ENCODE results near the gene IP6K1.

The IP6K1 gene

DNA sequence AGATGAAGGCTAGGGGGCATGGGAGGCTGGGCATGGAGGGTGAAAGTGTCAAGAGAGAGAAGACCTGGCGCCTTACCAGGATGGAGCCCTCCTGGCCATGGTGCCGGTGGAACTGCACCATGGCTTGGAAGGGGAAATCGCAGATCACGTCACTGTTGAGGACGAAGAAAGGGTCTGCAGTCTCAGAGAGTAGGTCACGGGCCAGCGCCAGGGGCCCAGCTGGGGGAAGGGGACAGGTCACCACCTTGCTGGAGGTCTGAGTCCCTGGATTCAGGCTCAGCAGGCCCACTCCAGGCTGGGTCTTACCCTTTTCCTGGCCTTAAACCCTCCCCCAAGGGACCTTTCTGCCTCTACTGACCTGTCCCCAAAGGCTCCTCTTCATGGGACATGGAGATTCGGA, 63.4 kb downstream of the IP6K1 start:
- Histone ChIP-seq H3K4me3 (ENCODE audit: low read length, poor library complexity, severe bottlenecking) (peak overlapping the region; percentile 89), H2AFZ (ENCODE audit: low read length) (no peak overlapping the region), H3F3A (ENCODE audit: low read depth) (no peaks in the 10 kb centered on the region), H3K9ac (ENCODE audit: low read depth, low read length, poor library complexity, severe bottlenecking) (peak overlapping the region; percentile 95), H3K9me3 (ENCODE audit: insufficient read depth, low read depth, low read length) (no peaks in the 10 kb centered on the region), H4K20me1 (ENCODE audit: insufficient read depth, low read length, poor library complexity, severe bottlenecking) (peaks cover 14% of the 10 kb centered on the region), H3K4me2 (ENCODE audit: low read depth, low read length, poor library complexity, severe bottlenecking) (peak overlapping the region; percentile 88), H3K79me2 (ENCODE audit: insufficient read depth, low read length) (peaks cover 19% of the 10 kb centered on the region), H3K9me2 (replicated peaks; ENCODE audit: low read depth, low read length) (no peaks in the 10 kb centered on the region), H3K27me3 (ENCODE audit: insufficient read depth, low read length, poor library complexity, severe bottlenecking) (no peaks in the 10 kb centered on the region), H3K4me1 (ENCODE audit: insufficient read depth, low read length, poor library complexity, severe bottlenecking) (peaks cover 17% of the 10 kb centered on the region), H3K36me3 (ENCODE audit: insufficient read depth, low read length) (peaks cover 26% of the 10 kb centered on the region; the same call in 1 of the 2 replicates)
- TF ChIP-seq, protein P1, sequence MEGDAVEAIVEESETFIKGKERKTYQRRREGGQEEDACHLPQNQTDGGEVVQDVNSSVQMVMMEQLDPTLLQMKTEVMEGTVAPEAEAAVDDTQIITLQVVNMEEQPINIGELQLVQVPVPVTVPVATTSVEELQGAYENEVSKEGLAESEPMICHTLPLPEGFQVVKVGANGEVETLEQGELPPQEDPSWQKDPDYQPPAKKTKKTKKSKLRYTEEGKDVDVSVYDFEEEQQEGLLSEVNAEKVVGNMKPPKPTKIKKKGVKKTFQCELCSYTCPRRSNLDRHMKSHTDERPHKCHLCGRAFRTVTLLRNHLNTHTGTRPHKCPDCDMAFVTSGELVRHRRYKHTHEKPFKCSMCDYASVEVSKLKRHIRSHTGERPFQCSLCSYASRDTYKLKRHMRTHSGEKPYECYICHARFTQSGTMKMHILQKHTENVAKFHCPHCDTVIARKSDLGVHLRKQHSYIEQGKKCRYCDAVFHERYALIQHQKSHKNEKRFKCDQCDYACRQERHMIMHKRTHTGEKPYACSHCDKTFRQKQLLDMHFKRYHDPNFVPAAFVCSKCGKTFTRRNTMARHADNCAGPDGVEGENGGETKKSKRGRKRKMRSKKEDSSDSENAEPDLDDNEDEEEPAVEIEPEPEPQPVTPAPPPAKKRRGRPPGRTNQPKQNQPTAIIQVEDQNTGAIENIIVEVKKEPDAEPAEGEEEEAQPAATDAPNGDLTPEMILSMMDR (conservative IDR thresholded peaks at IDR 0.05; ENCODE audit: low read length), result no peak
- TF ChIP-seq EZH2phosphoT487 (IDR thresholded peaks at IDR 0.05; ENCODE audit: borderline replicate concordance), result no peak

DNA sequence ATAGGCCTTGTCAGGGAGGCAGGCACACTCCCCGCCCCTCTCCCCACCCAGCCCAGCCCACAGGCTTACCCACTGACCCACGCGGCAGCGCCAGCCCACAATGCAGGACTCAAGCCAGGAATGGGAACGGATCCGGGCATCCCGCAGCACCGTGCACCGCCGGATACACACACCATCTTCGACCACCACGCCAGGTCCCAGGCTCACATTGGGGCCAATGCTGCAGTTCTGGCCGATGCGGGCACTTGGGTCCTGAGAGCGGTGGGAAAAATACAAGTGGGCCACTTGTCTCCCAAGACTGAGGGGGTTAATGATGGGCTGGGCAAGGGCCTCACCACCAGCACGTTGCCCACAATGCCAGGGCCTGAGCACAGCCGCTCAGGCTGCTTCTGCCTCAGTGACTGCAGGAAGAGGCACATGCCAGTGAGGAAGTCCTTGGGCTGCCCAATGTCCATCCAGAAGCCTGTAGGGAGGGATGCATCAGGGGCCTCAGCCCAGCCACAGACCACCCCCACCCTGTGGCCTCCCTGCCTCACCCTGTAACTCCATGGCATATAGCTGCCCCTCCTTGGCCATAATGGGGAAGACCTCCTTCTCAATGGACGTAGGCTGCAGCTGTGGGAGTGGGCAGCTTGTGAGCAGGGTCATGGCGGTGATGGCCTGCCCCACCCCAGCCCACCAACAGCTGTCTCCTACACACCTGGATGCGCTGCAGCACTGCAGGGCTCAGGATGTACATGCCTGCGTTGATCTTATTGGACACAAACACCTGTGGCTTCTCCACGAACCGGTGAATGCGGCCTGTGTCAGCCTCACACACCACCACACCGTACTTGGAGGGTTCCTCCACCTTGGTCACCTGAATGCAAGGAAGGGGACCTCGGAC, 64.2 kb downstream of the IP6K1 start:
- Histone ChIP-seq H3K9me3 (ENCODE audit: insufficient read depth, low read depth, low read length) (no peaks in the 10 kb centered on the region), H4K20me1 (ENCODE audit: insufficient read depth, low read length, poor library complexity, severe bottlenecking) (peaks cover 14% of the 10 kb centered on the region), H3K4me3 (ENCODE audit: low read length, poor library complexity, severe bottlenecking) (peak overlapping the region; percentile 89), H3K79me2 (ENCODE audit: insufficient read depth, low read length) (peaks cover 19% of the 10 kb centered on the region), H3K9me2 (replicated peaks; ENCODE audit: low read depth, low read length) (no peaks in the 10 kb centered on the region), H3K4me1 (ENCODE audit: insufficient read depth, low read length, poor library complexity, severe bottlenecking) (peaks cover 17% of the 10 kb centered on the region), H2AFZ (ENCODE audit: low read length) (no peak overlapping the region), H3K27me3 (ENCODE audit: insufficient read depth, low read length, poor library complexity, severe bottlenecking) (no peaks in the 10 kb centered on the region), H3F3A (ENCODE audit: low read depth) (no peaks in the 10 kb centered on the region), H3K9ac (ENCODE audit: low read depth, low read length, poor library complexity, severe bottlenecking) (peak overlapping the region; percentile 95), H3K36me3 (ENCODE audit: insufficient read depth, low read length) (peaks cover 18% of the 10 kb centered on the region; the same call in 1 of the 2 replicates), H3K4me2 (ENCODE audit: low read depth, low read length, poor library complexity, severe bottlenecking) (peak overlapping the region; percentile 88)
- TF ChIP-seq, protein P1 (conservative IDR thresholded peaks at IDR 0.05; ENCODE audit: low read length), result no peak
- no peak for TF ChIP-seq EZH2phosphoT487 (IDR thresholded peaks at IDR 0.05; ENCODE audit: borderline replicate concordance)

DNA sequence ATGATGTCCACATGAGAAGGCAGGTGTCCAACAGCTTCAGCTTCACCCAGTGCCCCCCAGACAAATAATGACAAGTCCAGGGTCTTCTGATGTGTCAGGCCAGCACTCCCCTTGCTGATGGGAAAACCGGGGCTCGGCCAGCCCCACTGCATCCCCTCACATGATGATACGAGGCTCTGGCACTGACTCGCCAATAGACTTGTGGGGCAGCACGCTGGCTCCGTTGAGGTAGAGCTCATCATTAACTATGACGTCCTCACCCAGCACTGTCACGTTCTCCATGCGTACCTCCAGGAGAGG, 64.8 kb downstream of the IP6K1 start:
- H2AFZ ChIP-seq (ENCODE audit: low read length), result no peak overlapping the region
- peaks cover 17% of the 10 kb centered on the region for H3K4me1 ChIP-seq (ENCODE audit: insufficient read depth, low read length, poor library complexity, severe bottlenecking)
- no peak overlapping the region for H3K9ac ChIP-seq (ENCODE audit: low read depth, low read length, poor library complexity, severe bottlenecking)
- TF ChIP-seq EZH2phosphoT487 (IDR thresholded peaks at IDR 0.05; ENCODE audit: borderline replicate concordance), result no peak
- TF ChIP-seq, protein P1 (conservative IDR thresholded peaks at IDR 0.05; ENCODE audit: low read length), result no peak
- H3K9me2 ChIP-seq (replicated peaks; ENCODE audit: low read depth, low read length), result no peaks in the 10 kb centered on the region
- H3K4me3 ChIP-seq (ENCODE audit: low read length, poor library complexity, severe bottlenecking), result no peak overlapping the region
- H4K20me1 ChIP-seq (ENCODE audit: insufficient read depth, low read length, poor library complexity, severe bottlenecking), result peaks cover 14% of the 10 kb centered on the region
- no peaks in the 10 kb centered on the region for H3K27me3 ChIP-seq (ENCODE audit: insufficient read depth, low read length, poor library complexity, severe bottlenecking)
- peaks cover 12% of the 10 kb centered on the region; the same call in 1 of the 2 replicates for H3K36me3 ChIP-seq (ENCODE audit: insufficient read depth, low read length)
- no peaks in the 10 kb centered on the region for H3K9me3 ChIP-seq (ENCODE audit: insufficient read depth, low read depth, low read length)
- peaks cover 19% of the 10 kb centered on the region for H3K79me2 ChIP-seq (ENCODE audit: insufficient read depth, low read length)
- H3K4me2 ChIP-seq (ENCODE audit: low read depth, low read length, poor library complexity, severe bottlenecking), result no peak overlapping the region
- H3F3A ChIP-seq (ENCODE audit: low read depth), result no peaks in the 10 kb centered on the region

Measured in Loucy (cell line).